GM23338 (cell line): ENCODE results near the gene PPP1R18. TPM values are rescaled to one million over a fixed set of nuclear protein-coding genes. Genes with fewer than 3 reads are reported as not detected.

Source experiments
- EZH2phosphoT487 ChIP-seq: fragments of 200-600 bp; sonication (generic); IDR thresholded peaks from one replicate; pipeline ENCODE4 v1.8.1; 2018; ENCODE audit warnings: antibody characterized with exemption; ENCODE audit not compliant: unreplicated experiment
- REST ChIP-seq: IDR thresholded peaks from one replicate; pipeline ENCODE4 v1.6.1; 2018; ENCODE audit warnings: antibody characterized with exemption; ENCODE audit not compliant: unreplicated experiment
- STAT1 ChIP-seq: IDR thresholded peaks from one replicate; pipeline ENCODE4 v1.6.1; 2016; ENCODE audit warnings: antibody characterized with exemption; ENCODE audit not compliant: unreplicated experiment
- ZNF114 ChIP-seq: fragments of 250-450 bp; sonication (Bioruptor Pico); IDR thresholded peaks from 2 replicates; pipeline ENCODE4 v1.5.0; 2020; ENCODE audit warnings: mild to moderate bottlenecking, moderate library complexity
- ZNF462 ChIP-seq: fragments of 250-450 bp; sonication (Bioruptor Pico); IDR thresholded peaks from 2 replicates; pipeline ENCODE4 v1.5.0; 2020; ENCODE audit warnings: mild to moderate bottlenecking, moderate library complexity
- polyA plus RNA-seq: library from polyadenylated mRNA; unstranded; fragments of >200 nt; fragmentation: Nextera tagmentation; extraction: Ambion mirVana; gene quantifications from 2 replicates; pipeline ENCODE4 v1.2.1, GENCODE V29; 2016
- total RNA-seq: library from RNA; depleted of rRNA; stranded (reverse); fragments of >200 nt; shearing (Covaris generic); gene quantifications from 2 replicates; pipeline ENCODE4 v1.2.3, GENCODE V29; 2014

PPP1R18 gene
- total and polyA plus RNA-seq, 2 experiments from 2014 or later, result 17.1 to 19.2 TPM

- TF ChIP-seq ZNF462 (CRISPR knock-in tag) (no peak), STAT1 (no peak), REST (no peak), EZH2phosphoT487 (no peak), ZNF114 (CRISPR knock-in tag) (no peak)
Observed at GRCh38 chr6:30672445-30673253, 13.8 kb downstream of the PPP1R18 start, which contains the start of gene DHX16 (continued).
